OCI-LY7 (cell line): Measurements from ENCODE around the gene FAM78A.

ENCODE experiments used
- CTCF ChIP-seq: fragments of 200-600 bp; sonication (generic); conservative IDR thresholded peaks from 2 replicates; pipeline ENCODE4 v1.5.1; 2014; ENCODE audit warnings: mild to moderate bottlenecking, antibody characterized with exemption, low read length, moderate library complexity, mixed read lengths
- EZH2phosphoT487 ChIP-seq: fragments of 200-600 bp; sonication (generic); IDR thresholded peaks from 2 replicates; pipeline ENCODE4 v1.6.1; 2018; ENCODE audit warnings: low read depth, borderline replicate concordance, mild to moderate bottlenecking, mixed run types, antibody characterized with exemption, low read length, moderate library complexity, mixed read lengths

GRCh38 chr9:131298341-131298740 is 22.0 kb upstream of the FAM78A start:
- no peak for TF ChIP-seq CTCF
- TF ChIP-seq EZH2phosphoT487: no peak
